ENCODE data around the gene DIAPH2. TPM values are rescaled to one million over a fixed set of nuclear protein-coding genes. Genes with fewer than 3 reads are reported as not detected.

Gene DIAPH2
- total and polyA plus RNA-seq, 9 of the 15 experiments (the other 6 are each of a cell fraction or from before 2014, with no cell fraction given), result 0.01 to 0.18 (median 0.07) TPM; not detected in 1

DNA sequence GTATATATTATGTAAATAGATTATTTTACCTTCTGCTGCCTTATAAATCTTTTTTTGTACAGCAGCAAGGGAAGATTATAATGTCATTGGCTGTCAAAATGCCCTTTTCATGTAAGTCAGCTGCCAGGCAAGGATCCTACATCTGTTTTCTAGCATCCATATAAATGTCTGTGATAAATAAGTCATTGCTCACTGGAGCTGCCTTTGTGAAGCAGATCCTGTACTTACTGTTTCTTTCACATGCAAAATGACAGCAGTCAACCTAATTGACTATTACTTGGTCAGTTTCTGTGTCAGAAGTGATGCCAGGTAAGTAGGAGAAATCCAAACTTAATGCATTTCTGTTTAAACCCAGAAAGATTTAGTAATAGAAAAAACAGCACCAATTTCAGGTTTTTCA is 819.8 kb downstream of the DIAPH2 start (continued):
- TF ChIP-seq ZKSCAN8 (CRISPR knock-in tag; IDR thresholded peaks at IDR 0.05) (no peak), RBM22 (IDR thresholded peaks at IDR 0.05; ENCODE audit: low read depth, low read length, poor library complexity, severe bottlenecking) (no peak), GTF2E2 (tag; IDR thresholded peaks at IDR 0.05) (no peak), KDM1A (IDR thresholded peaks at IDR 0.05) (no peak), SMC3 (conservative IDR thresholded peaks at IDR 0.05; ENCODE audit: insufficient read depth, low read depth, low read length) (no peak)
- TF ChIP-seq, protein P1, sequence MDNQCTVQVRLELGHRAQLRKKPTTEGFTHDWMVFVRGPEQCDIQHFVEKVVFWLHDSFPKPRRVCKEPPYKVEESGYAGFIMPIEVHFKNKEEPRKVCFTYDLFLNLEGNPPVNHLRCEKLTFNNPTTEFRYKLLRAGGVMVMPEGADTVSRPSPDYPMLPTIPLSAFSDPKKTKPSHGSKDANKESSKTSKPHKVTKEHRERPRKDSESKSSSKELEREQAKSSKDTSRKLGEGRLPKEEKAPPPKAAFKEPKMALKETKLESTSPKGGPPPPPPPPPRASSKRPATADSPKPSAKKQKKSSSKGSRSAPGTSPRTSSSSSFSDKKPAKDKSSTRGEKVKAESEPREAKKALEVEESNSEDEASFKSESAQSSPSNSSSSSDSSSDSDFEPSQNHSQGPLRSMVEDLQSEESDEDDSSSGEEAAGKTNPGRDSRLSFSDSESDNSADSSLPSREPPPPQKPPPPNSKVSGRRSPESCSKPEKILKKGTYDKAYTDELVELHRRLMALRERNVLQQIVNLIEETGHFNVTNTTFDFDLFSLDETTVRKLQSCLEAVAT (IDR thresholded peaks at IDR 0.05), result no peak

DNA sequence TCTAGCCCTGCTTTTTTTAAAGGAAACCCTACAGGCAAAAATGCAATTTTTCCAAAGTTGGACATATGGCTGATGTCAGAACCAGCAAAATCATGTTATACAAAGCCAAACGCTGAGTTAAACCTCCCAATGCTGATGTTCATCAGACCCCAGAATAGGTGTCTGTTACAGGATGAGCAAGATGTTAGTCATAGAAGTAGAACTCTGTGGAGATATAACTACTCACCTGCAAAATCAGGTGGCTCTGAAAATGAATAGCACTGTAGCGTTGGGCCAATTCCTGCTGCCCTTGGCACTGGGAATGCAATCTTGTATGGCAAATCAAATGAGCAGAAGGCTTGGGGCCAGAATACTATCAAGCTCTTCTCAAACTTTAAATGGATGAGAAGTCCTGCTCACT is 833.1 kb downstream of the DIAPH2 start:
- intact Hi-C loops (cut with micrococcal nuclease) (no loop called here), in situ Hi-C loops (cut with MboI) (no loop called here)
- H2AFZ ChIP-seq (ENCODE audit: low read depth, low read length), result no peak overlapping the region
- DNase-seq (ENCODE audit: extremely low read depth in 1 of 4, low spot score in 3 of 4) (no peak), FAIRE-seq (no peak), ATAC-seq (no peak)
- no peaks in the 10 kb centered on the region for H3K36me3 ChIP-seq (ENCODE audit: control insufficient read depth, insufficient read depth, low read length)
- no peak overlapping the region for H3K9ac ChIP-seq (ENCODE audit: insufficient read depth in 1 of 2, low read depth in 2 of 2, low read length in 2 of 2)
- WGBS (ENCODE audit: insufficient coverage, low coverage, missing lambda C conversion rate), result 5% methylated on average over 2 of the region's 2 CpGs
- H3K27me3 ChIP-seq (ENCODE audit: control insufficient read depth in 2 of 2, insufficient read depth in 2 of 2, low read length in 2 of 2), result no peaks in the 10 kb centered on the region
- CTCF ChIA-PET (ENCODE audit: low intra/inter-chr PET ratio), result no interaction called here
- H3K9me3 ChIP-seq (replicated peaks; ENCODE audit: control insufficient read depth, insufficient read depth, low read depth, low read length), result no peaks in the 10 kb centered on the region
- no TSS peak for BruUV-seq (replicated peaks)
- no peaks in the 10 kb centered on the region for H3K9me1 ChIP-seq (ENCODE audit: control insufficient read depth, insufficient read depth, low read length)
- H3K4me2 ChIP-seq (ENCODE audit: insufficient read depth, low read length), result no peak overlapping the region
- H3K79me2 ChIP-seq (ENCODE audit: control insufficient read depth, insufficient read depth, low read length), result no peaks in the 10 kb centered on the region
- no peak overlapping the region for H3K27ac ChIP-seq (ENCODE audit: extremely low read depth, low read depth, low read length)
- POLR2A ChIA-PET, result no interaction called here
- H3K4me1 ChIP-seq (replicated peaks in 1 of 2; ENCODE audit: control insufficient read depth in 2 of 2, insufficient read depth in 2 of 2, low read length in 2 of 2), result no peaks in the 10 kb centered on the region
- no peak overlapping the region for H3K4me3 ChIP-seq
- H4K20me1 ChIP-seq (replicated peaks; ENCODE audit: control insufficient read depth, insufficient read depth, low read length), result no peaks in the 10 kb centered on the region
- no peak for TF ChIP-seq NCOR1 (IDR thresholded peaks at IDR 0.05)
- no peak for TF ChIP-seq POLR2A (conservative IDR thresholded peaks at IDR 0.05)
- no peak for TF ChIP-seq GTF2F1 (IDR thresholded peaks at IDR 0.05; ENCODE audit: low read depth, low read length)
- TF ChIP-seq TAF9B (IDR thresholded peaks at IDR 0.05; ENCODE audit: partially characterized antibody), result no peak
- TF ChIP-seq, protein P2, sequence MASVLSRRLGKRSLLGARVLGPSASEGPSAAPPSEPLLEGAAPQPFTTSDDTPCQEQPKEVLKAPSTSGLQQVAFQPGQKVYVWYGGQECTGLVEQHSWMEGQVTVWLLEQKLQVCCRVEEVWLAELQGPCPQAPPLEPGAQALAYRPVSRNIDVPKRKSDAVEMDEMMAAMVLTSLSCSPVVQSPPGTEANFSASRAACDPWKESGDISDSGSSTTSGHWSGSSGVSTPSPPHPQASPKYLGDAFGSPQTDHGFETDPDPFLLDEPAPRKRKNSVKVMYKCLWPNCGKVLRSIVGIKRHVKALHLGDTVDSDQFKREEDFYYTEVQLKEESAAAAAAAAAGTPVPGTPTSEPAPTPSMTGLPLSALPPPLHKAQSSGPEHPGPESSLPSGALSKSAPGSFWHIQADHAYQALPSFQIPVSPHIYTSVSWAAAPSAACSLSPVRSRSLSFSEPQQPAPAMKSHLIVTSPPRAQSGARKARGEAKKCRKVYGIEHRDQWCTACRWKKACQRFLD (CRISPR knock-in tag; IDR thresholded peaks at IDR 0.05), result no peak
- TF ChIP-seq, protein P3, sequence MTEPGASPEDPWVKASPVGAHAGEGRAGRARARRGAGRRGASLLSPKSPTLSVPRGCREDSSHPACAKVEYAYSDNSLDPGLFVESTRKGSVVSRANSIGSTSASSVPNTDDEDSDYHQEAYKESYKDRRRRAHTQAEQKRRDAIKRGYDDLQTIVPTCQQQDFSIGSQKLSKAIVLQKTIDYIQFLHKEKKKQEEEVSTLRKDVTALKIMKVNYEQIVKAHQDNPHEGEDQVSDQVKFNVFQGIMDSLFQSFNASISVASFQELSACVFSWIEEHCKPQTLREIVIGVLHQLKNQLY (CRISPR knock-in tag; conservative IDR thresholded peaks at IDR 0.05), result no peak
- TF ChIP-seq CHCHD3 (CRISPR knock-in tag; IDR thresholded peaks at IDR 0.05), result no peak
- TF ChIP-seq ZNF140 (CRISPR knock-in tag; IDR thresholded peaks at IDR 0.05), result no peak
- no peak for TF ChIP-seq SMARCA4 (IDR thresholded peaks at IDR 0.05)
- TF ChIP-seq, protein P4, sequence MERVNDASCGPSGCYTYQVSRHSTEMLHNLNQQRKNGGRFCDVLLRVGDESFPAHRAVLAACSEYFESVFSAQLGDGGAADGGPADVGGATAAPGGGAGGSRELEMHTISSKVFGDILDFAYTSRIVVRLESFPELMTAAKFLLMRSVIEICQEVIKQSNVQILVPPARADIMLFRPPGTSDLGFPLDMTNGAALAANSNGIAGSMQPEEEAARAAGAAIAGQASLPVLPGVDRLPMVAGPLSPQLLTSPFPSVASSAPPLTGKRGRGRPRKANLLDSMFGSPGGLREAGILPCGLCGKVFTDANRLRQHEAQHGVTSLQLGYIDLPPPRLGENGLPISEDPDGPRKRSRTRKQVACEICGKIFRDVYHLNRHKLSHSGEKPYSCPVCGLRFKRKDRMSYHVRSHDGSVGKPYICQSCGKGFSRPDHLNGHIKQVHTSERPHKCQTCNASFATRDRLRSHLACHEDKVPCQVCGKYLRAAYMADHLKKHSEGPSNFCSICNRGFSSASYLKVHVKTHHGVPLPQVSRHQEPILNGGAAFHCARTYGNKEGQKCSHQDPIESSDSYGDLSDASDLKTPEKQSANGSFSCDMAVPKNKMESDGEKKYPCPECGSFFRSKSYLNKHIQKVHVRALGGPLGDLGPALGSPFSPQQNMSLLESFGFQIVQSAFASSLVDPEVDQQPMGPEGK (CRISPR knock-in tag; IDR thresholded peaks at IDR 0.05; ENCODE audit: borderline replicate concordance), result no peak
- TF ChIP-seq JUNB (CRISPR knock-in tag; conservative IDR thresholded peaks at IDR 0.05), result no peak
- TF ChIP-seq PHF20 (IDR thresholded peaks at IDR 0.05; ENCODE audit: partially characterized antibody), result no peak
- no peak for TF ChIP-seq PYGO2 (tag; IDR thresholded peaks at IDR 0.05)
